Caco-2 (cell line): ENCODE measurements around the gene ABCA7. TPM values are rescaled to one million over a fixed set of nuclear protein-coding genes. Genes with fewer than 3 reads are reported as not detected.

Experiments used
- BruUV-seq: library from RNA; stranded (reverse); fragments of 400-500 nt; replicated peaks from 2 replicates; lab custom pipeline; 2021; lab: Mats Ljungman, UMichigan
- CTCF ChIA-PET: fragments of 300-600 bp; sonication (Branson Sonifier 250); formaldehyde crosslinking; loops from one replicate; lab custom pipeline; 2022; ENCODE audit warnings: antibody characterized with exemption; lab: Charles Lee
- POLR2A ChIA-PET: fragments of 300-600 bp; sonication (Branson Sonifier 250); formaldehyde crosslinking; loops from one replicate; lab custom pipeline; 2022; ENCODE audit warnings: antibody characterized with exemption; lab: Charles Lee
- DNase-seq, 2 experiments: peaks; one replicate each; pipeline versions ENCODE4 v3.0.0 to v3.0.0-alpha.2; 2020 to 2022
- H3K27me3 ChIP-seq: replicated peaks from 2 replicates; pipeline ENCODE4 v1.6.0; 2011; ENCODE audit warnings: low read length; ENCODE audit not compliant: control insufficient read depth, insufficient read depth
- H3K36me3 ChIP-seq: 2 replicates; pipeline ENCODE4 v1.5.1; 2011; ENCODE audit warnings: low read length; ENCODE audit not compliant: control insufficient read depth, insufficient read depth
- H3K4me1 ChIP-seq: fragments of 250-450 bp; sonication (Bioruptor Pico); 2 replicates; pipeline ENCODE4 v1.5.1; 2020; ENCODE audit warnings: mild to moderate bottlenecking
- H3K4me3 ChIP-seq: 2 replicates; pipeline ENCODE4 v1.5.1; 2011; ENCODE audit warnings: low read depth, mild to moderate bottlenecking, control low read depth, low read length
- H3K9me3 ChIP-seq: fragments of 250-450 bp; sonication (Bioruptor Pico); 2 replicates; pipeline ENCODE4 v1.5.1; 2020; ENCODE audit warnings: mild to moderate bottlenecking, moderate library complexity
- H3K27ac Mint-ChIP-seq: one replicate; pipeline ENCODE4 v1.8.0; 2022; ENCODE audit warnings: mixed read lengths; ENCODE audit not compliant: unreplicated experiment
- H3K27me3 Mint-ChIP-seq: one replicate; pipeline ENCODE4 v1.8.0; 2022; ENCODE audit warnings: mixed read lengths; ENCODE audit not compliant: insufficient read depth, unreplicated experiment
- H3K36me3 Mint-ChIP-seq: one replicate; pipeline ENCODE4 v1.8.0; 2022; ENCODE audit warnings: mild to moderate bottlenecking, mixed read lengths; ENCODE audit not compliant: insufficient read depth, unreplicated experiment
- H3K4me1 Mint-ChIP-seq: one replicate; pipeline ENCODE4 v1.8.0; 2022; ENCODE audit warnings: low read depth, mixed read lengths; ENCODE audit not compliant: unreplicated experiment
- H3K4me3 Mint-ChIP-seq: one replicate; pipeline ENCODE4 v1.8.0; 2022; ENCODE audit warnings: mild to moderate bottlenecking, moderate library complexity, mixed read lengths; ENCODE audit not compliant: unreplicated experiment
- H3K9me3 Mint-ChIP-seq: one replicate; pipeline ENCODE4 v1.8.0; 2022; ENCODE audit warnings: mixed read lengths; ENCODE audit not compliant: unreplicated experiment
- CTCF ChIP-seq, 2 experiments: fragments of 200-600 bp in 1 of 2; IDR thresholded peaks; 1 replicate in 1 of 2; 2 replicates in 1 of 2; pipeline versions ENCODE4 v1.5.1 to v1.8.0; 2011 to 2022; ENCODE audit warnings: antibody characterized with exemption in 1 of 2, control low read depth in 1 of 2, inconsistent platforms in 1 of 2, low read depth in 1 of 2, low read length in 1 of 2, mild to moderate bottlenecking in 1 of 2, moderate library complexity in 1 of 2; ENCODE audit not compliant: insufficient read depth in 1 of 2, severe bottlenecking in 1 of 2, unreplicated experiment in 1 of 2
- intact Hi-C: fragments of 100-400 bp; cut with micrococcal nuclease; formaldehyde crosslinking; loops from one replicate; pipeline ENCODE4 v1.10.0; 2022; ENCODE audit not compliant: unreplicated experiment
- total RNA-seq: library from RNA; stranded (reverse); gene quantifications from 2 replicates; pipeline ENCODE4 v1.2.3, GENCODE V29; 2022

ABCA7 gene
- total RNA-seq, 1 experiment from 2014 or later = 45.9 TPM

- BruUV-seq = no TSS peak
- POLR2A ChIA-PET = interaction anchor here (0.5 to 1.4 kb wide), 6 partner anchors 12 to 241 kb away, joined by 3 to 9 read pairs (median 6); partner anchors contain the start of gene ABCA7
These were observed 12.3 kb upstream of the ABCA7 start for GRCh38 chr19:1027650-1028061.

GRCh38 chr19:1028062-1028926 lies 11.6 kb upstream of the ABCA7 start:
- H3K27ac Mint-ChIP-seq = peak overlapping the region; percentile 45
- intact Hi-C loops = loop anchor here (1.0 to 10.0 kb wide), 2 partner anchors 12 to 77 kb away; partner anchors contain the start of genes ABCA7 and GPX4
- BruUV-seq = no TSS peak
- TF ChIP-seq CTCF (IDR thresholded peaks at IDR 0.05; ENCODE audit: insufficient read depth in 1 of 2, low read depth in 1 of 2, low read length in 1 of 2, severe bottlenecking in 1 of 2, unreplicated experiment in 1 of 2) = no peak
- POLR2A ChIA-PET = interaction anchor here (0.5 to 1.4 kb wide), 9 partner anchors 12 to 275 kb away, joined by 3 to 9 read pairs (median 6); partner anchors contain the start of genes ABCA7 and WDR18
- no peaks in the 10 kb centered on the region for H3K9me3 ChIP-seq
- peak overlapping the region; percentile 81 for H3K4me3 Mint-ChIP-seq
- H3K4me3 ChIP-seq = peak overlapping the region; percentile 73
- H3K4me1 Mint-ChIP-seq = peaks cover 13% of the 10 kb centered on the region
- H3K27me3 ChIP-seq = no peaks in the 10 kb centered on the region
- peaks cover 4% of the 10 kb centered on the region; the same call in 1 of the 2 replicates for H3K36me3 ChIP-seq
- no peaks in the 10 kb centered on the region for H3K27me3 Mint-ChIP-seq
- no peaks in the 10 kb centered on the region for H3K9me3 Mint-ChIP-seq
- CTCF ChIA-PET = interaction anchor here (1.1 to 1.5 kb wide), 2 partner anchors 14 to 36 kb away, joined by 3 to 9 read pairs; no protein-coding TSS in a partner anchor
- peaks cover 7% of the 10 kb centered on the region; the same call in 1 of the 2 replicates for H3K4me1 ChIP-seq
- peaks cover 45% of the 10 kb centered on the region for H3K36me3 Mint-ChIP-seq
- peak; percentile 82 to 85 for DNase-seq

More at GRCh38 chr19:1027650-1028061, 12.3 kb upstream of the ABCA7 start:
- no peaks in the 10 kb centered on the region for H3K27me3 ChIP-seq
- H3K9me3 Mint-ChIP-seq = no peaks in the 10 kb centered on the region
- H3K4me3 Mint-ChIP-seq = peak overlapping the region; percentile 81
- H3K4me3 ChIP-seq = peak overlapping the region; percentile 73
- peak overlapping the region; percentile 76 for H3K27ac Mint-ChIP-seq
- H3K36me3 ChIP-seq = peaks cover 4% of the 10 kb centered on the region; the same call in 1 of the 2 replicates
- DNase-seq = no peak
- intact Hi-C loops = loop anchor here (1.0 to 10.0 kb wide), 2 partner anchors 13 to 77 kb away; partner anchors contain the start of genes ABCA7 and GPX4
- H3K4me1 Mint-ChIP-seq = peaks cover 13% of the 10 kb centered on the region
- CTCF ChIA-PET = interaction anchor here (1.5 kb wide), 1 partner anchor 15 kb away, joined by 3 read pairs; no protein-coding TSS in a partner anchor
- H3K4me1 ChIP-seq = peaks cover 7% of the 10 kb centered on the region; the same call in 1 of the 2 replicates
- H3K36me3 Mint-ChIP-seq = peaks cover 39% of the 10 kb centered on the region
- no peak for TF ChIP-seq CTCF (IDR thresholded peaks at IDR 0.05; ENCODE audit: insufficient read depth in 1 of 2, low read depth in 1 of 2, low read length in 1 of 2, severe bottlenecking in 1 of 2, unreplicated experiment in 1 of 2)
- H3K27me3 Mint-ChIP-seq = no peaks in the 10 kb centered on the region
- no peaks in the 10 kb centered on the region for H3K9me3 ChIP-seq

GRCh38 chr19:1032264-1032867 lies 7.5 kb upstream of the ABCA7 start:
- no peak for TF ChIP-seq CTCF (IDR thresholded peaks at IDR 0.05; ENCODE audit: insufficient read depth in 1 of 2, low read depth in 1 of 2, low read length in 1 of 2, severe bottlenecking in 1 of 2, unreplicated experiment in 1 of 2)
- no peaks in the 10 kb centered on the region for H3K9me3 ChIP-seq
- Mint-ChIP-seq H3K4me1 (peaks cover 6% of the 10 kb centered on the region), H3K27ac (no peak overlapping the region), H3K4me3 (no peak overlapping the region), H3K36me3 (peaks cover 67% of the 10 kb centered on the region), H3K27me3 (no peaks in the 10 kb centered on the region), H3K9me3 (no peaks in the 10 kb centered on the region)
- no peak for DNase-seq
- intact Hi-C loops = no loop called here
- ChIA-PET POLR2A (no interaction called here), CTCF (no interaction called here)
- H3K27me3 ChIP-seq = no peaks in the 10 kb centered on the region
- peaks cover 7% of the 10 kb centered on the region; the same call in 1 of the 2 replicates for H3K4me1 ChIP-seq
- BruUV-seq = no TSS peak
- H3K4me3 ChIP-seq = no peak overlapping the region
- H3K36me3 ChIP-seq = peaks cover 6% of the 10 kb centered on the region
